A549 (cell line): ENCODE data around the gene DLG1. TPM values are rescaled to one million over a fixed set of nuclear protein-coding genes. Genes with fewer than 3 reads are reported as not detected.
A peak's percentile ranks its signal among the peaks of the same experiment; 100 is the strongest.

Source experiments
- ATAC-seq, 2 experiments: fragments of 200-7000 bp in 1 of 2; fragments of >200 bp in 1 of 2; cut with Nextera tagmentation in 1 of 2; cut with Tn5 transposase in 1 of 2; 3 replicates each; pipeline versions ENCODE4 v1.8.0 to v1.9.1; 2018 to 2020; ENCODE audit warnings: mild to moderate bottlenecking in 1 of 2, moderate library complexity in 1 of 2
- CTCF ChIA-PET: fragments of 300-600 bp; sonication (Branson Sonifier 250); formaldehyde crosslinking; extraction: SDS; loops from one replicate; lab custom pipeline; 2021; ENCODE audit warnings: antibody characterized with exemption, inconsistent platforms; lab: Yijun Ruan, JAX
- POLR2A ChIA-PET: fragments of 350-600 bp; formaldehyde crosslinking; extraction: SDS; loops from one replicate; lab custom pipeline; 2021; ENCODE audit warnings: antibody characterized with exemption, inconsistent platforms; lab: Yijun Ruan, JAX
- DNase-seq, 2 experiments: peaks; one replicate each; pipeline versions ENCODE4 v3.0.0 to v3.0.0-alpha.2; 2011 to 2016; ENCODE audit warnings: low read depth in 1 of 2, low spot score in 1 of 2
- FAIRE-seq: peaks from 2 replicates; lab custom pipeline; 2011; peaks lifted over from hg19 to GRCh38; lab: Jason Lieb, UNC
- H3K27ac ChIP-seq, 2 experiments: fragments of >200 bp; sonication (Bioruptor Twin); formaldehyde crosslinking; 3 replicates each; pipeline ENCODE4 v1.5.1; 2016 to 2017
- H3K4me1 ChIP-seq: fragments of >200 bp; sonication (Bioruptor Twin); formaldehyde crosslinking; 3 replicates; pipeline ENCODE4 v1.6.1; 2016
- H3K4me2 ChIP-seq: fragments of >200 bp; sonication (Bioruptor Twin); formaldehyde crosslinking; 3 replicates; pipeline ENCODE4 v1.6.1; 2016
- H3K4me3 ChIP-seq: fragments of >200 bp; sonication (Bioruptor Twin); formaldehyde crosslinking; 3 replicates; pipeline ENCODE4 v1.5.1; 2016
- H3K9me3 ChIP-seq: fragments of >200 bp; sonication (Bioruptor Twin); formaldehyde crosslinking; 3 replicates; pipeline ENCODE4 v1.6.1; 2016
- BHLHE40 ChIP-seq: IDR thresholded peaks from 2 replicates; pipeline ENCODE4 v1.6.1; 2012; ENCODE audit warnings: low read depth, low read length, inconsistent platforms
- CEBPB ChIP-seq, 2 experiments: fragments of >200 bp in 1 of 2; sonication (Bioruptor Twin) in 1 of 2; formaldehyde crosslinking in 1 of 2; IDR thresholded peaks; 2 replicates each; pipeline ENCODE4 v1.6.1; 2012 to 2016
- CHD2 ChIP-seq: fragments of 150-350 bp; IDR thresholded peaks from 2 replicates; pipeline ENCODE4 v1.6.1; 2014; ENCODE audit warnings: low read length; ENCODE audit not compliant: partially characterized antibody
- CHD4 ChIP-seq: fragments of 200-600 bp; sonication (generic); IDR thresholded peaks from 2 replicates; pipeline ENCODE4 v1.6.1; 2016; ENCODE audit warnings: antibody characterized with exemption, mild to moderate bottlenecking, borderline replicate concordance
- EHF ChIP-seq: fragments of 250-450 bp; sonication (Bioruptor Pico); IDR thresholded peaks from 2 replicates; pipeline ENCODE4 v1.5.0; 2020; ENCODE audit warnings: mild to moderate bottlenecking
- ESRRA ChIP-seq: fragments of 150-350 bp; IDR thresholded peaks from 2 replicates; pipeline ENCODE4 v1.6.1; 2014; ENCODE audit warnings: mild to moderate bottlenecking, low read length, borderline replicate concordance
- FOSL2 ChIP-seq, 2 experiments: fragments of 450-650 bp in 1 of 2; fragments of >200 bp in 1 of 2; sonication (Bioruptor Twin) in 1 of 2; formaldehyde crosslinking; IDR thresholded peaks; 2 replicates each; pipeline versions ENCODE4 v1.5.0 to v1.6.1; 2016 to 2020; ENCODE audit warnings: mild to moderate bottlenecking in 1 of 2, moderate library complexity in 1 of 2
- FOXS1 ChIP-seq: fragments of 250-450 bp; sonication (Bioruptor Pico); IDR thresholded peaks from 2 replicates; pipeline ENCODE4 v1.5.0; 2020; ENCODE audit warnings: mild to moderate bottlenecking, moderate library complexity
- HEYL ChIP-seq: fragments of 250-450 bp; sonication (Bioruptor Pico); IDR thresholded peaks from 2 replicates; pipeline ENCODE4 v1.8.0; 2021; ENCODE audit warnings: mild to moderate bottlenecking, moderate library complexity
- HOXB13 ChIP-seq: fragments of 250-450 bp; sonication (Bioruptor Pico); IDR thresholded peaks from 2 replicates; pipeline ENCODE4 v1.5.0; 2020; ENCODE audit warnings: low read depth, mild to moderate bottlenecking, moderate library complexity
- HOXB5 ChIP-seq: fragments of 250-450 bp; sonication (Bioruptor Pico); IDR thresholded peaks from 2 replicates; pipeline ENCODE4 v1.5.0; 2020; ENCODE audit warnings: mild to moderate bottlenecking, moderate library complexity
- JUN ChIP-seq, 2 experiments: fragments of >200 bp; sonication (Bioruptor Twin); formaldehyde crosslinking; IDR thresholded peaks; 2 replicates in 1 of 2; 3 replicates in 1 of 2; pipeline ENCODE4 v1.6.1; 2016 to 2017
- KDM5A ChIP-seq: fragments of 200-600 bp; sonication (generic); IDR thresholded peaks from 2 replicates; pipeline ENCODE4 v1.6.1; 2016; ENCODE audit warnings: antibody characterized with exemption, mild to moderate bottlenecking
- MYC ChIP-seq: IDR thresholded peaks from 2 replicates; pipeline ENCODE4 v1.6.1; 2012; ENCODE audit warnings: mild to moderate bottlenecking, inconsistent platforms, low read length, improper control_type of control experiment, borderline replicate concordance
- NFE2L2 ChIP-seq: fragments of 150-350 bp; conservative IDR thresholded peaks from 2 replicates; pipeline ENCODE4 v1.6.1; 2014; ENCODE audit warnings: low read length
- PHF8 ChIP-seq: fragments of 200-600 bp; sonication (generic); IDR thresholded peaks from 2 replicates; pipeline ENCODE4 v1.6.1; 2016; ENCODE audit warnings: low read depth, mild to moderate bottlenecking, antibody characterized with exemption, moderate library complexity, borderline replicate concordance
- POLR2AphosphoS2 ChIP-seq: conservative IDR thresholded peaks from 2 replicates; pipeline ENCODE4 v1.6.1; 2012; ENCODE audit warnings: low read length, improper control_type of control experiment, inconsistent platforms
- SMC3 ChIP-seq: fragments of >200 bp; sonication (Bioruptor Twin); formaldehyde crosslinking; IDR thresholded peaks from 3 replicates; pipeline ENCODE4 v1.6.1; 2018; ENCODE audit warnings: inconsistent platforms
- TFCP2L1 ChIP-seq: fragments of 250-450 bp; sonication (Bioruptor Pico); IDR thresholded peaks from 2 replicates; pipeline ENCODE4 v1.5.0; 2021; ENCODE audit warnings: mild to moderate bottlenecking
- ZC3H11A ChIP-seq: fragments of 450-650 bp; IDR thresholded peaks from 2 replicates; pipeline ENCODE4 v1.6.1; 2014; ENCODE audit warnings: antibody characterized with exemption, mild to moderate bottlenecking
- ZNF302 ChIP-seq: fragments of 250-450 bp; sonication (Bioruptor Pico); IDR thresholded peaks from 2 replicates; pipeline ENCODE4 v1.9.0; 2021; ENCODE audit warnings: inconsistent platforms, mild to moderate bottlenecking, moderate library complexity
- WGBS: methylation state at CpG from one replicate; pipeline ENCODE4 v1.1.6; 2017; ENCODE audit errors: missing lambda C conversion rate; 5-methylcytosine and 5-hydroxymethylcytosine counted together
- polyA plus RNA-seq, 4 experiments: library from polyadenylated mRNA; depleted of rRNA in 3 of 4; stranded (reverse); fragments of >200 nt; fragmentation: RNase III in 1 of 4; extraction: RNeasy Plus Mini Kit Qiagen cat#74134 plus additional on column Dnase treatment in 1 of 4; gene quantifications; 2 replicates in 3 of 4; 3 replicates in 1 of 4; pipeline ENCODE4 v1.2.3, GENCODE V29; 2011 to 2017
- TF ChIP-seq, protein P1 (sequence below): IDR thresholded peaks from 2 replicates; pipeline ENCODE4 v1.6.1; 2012
- TF ChIP-seq, protein P2 (sequence below): fragments of >200 bp; sonication (Bioruptor Twin); formaldehyde crosslinking; IDR thresholded peaks from 2 replicates; pipeline ENCODE4 v1.6.1; 2016
- TF ChIP-seq, protein P3 (sequence below): IDR thresholded peaks from 2 replicates; pipeline ENCODE4 v1.6.1; 2012; ENCODE audit warnings: low read depth, borderline replicate concordance
- TF ChIP-seq, protein P4 (sequence below): fragments of 200-600 bp; sonication (generic); IDR thresholded peaks from 2 replicates; pipeline ENCODE4 v1.6.1; 2016; ENCODE audit warnings: antibody characterized with exemption, mild to moderate bottlenecking, moderate library complexity
- TF ChIP-seq, protein P5 (sequence below): fragments of 150-350 bp; IDR thresholded peaks from 2 replicates; pipeline ENCODE4 v1.6.1; 2014; ENCODE audit warnings: low read depth, mild to moderate bottlenecking, low read length
- TF ChIP-seq, protein P6 (sequence below): IDR thresholded peaks from 2 replicates; pipeline ENCODE4 v1.6.1; 2012

DLG1 gene
- polyA plus RNA-seq, 2 of the 4 experiments (the other 2 are of a cell fraction), result 27.0 to 33.9 TPM

DNA sequence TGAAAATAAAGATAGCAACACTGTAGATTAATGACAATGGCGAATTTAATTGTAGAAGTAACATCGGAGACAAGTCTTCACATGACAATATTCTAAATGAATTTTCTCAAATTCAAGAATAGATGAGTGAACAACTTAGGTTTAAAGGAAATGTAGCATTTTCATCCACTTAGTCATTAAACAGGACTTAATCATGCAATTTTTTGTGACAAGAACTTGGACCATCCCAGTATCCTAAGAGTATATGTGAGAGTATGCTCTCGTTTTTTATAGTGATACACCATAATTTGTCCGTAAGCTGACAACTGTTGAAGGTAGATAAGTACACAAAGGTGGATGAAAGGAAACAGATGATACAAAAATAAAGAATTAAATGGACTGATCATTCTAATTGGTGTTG, 81.5 kb downstream of the DLG1 start:
- 87% methylated on average over 4 of the region's 4 CpGs for WGBS
- H3K4me1 ChIP-seq, result peaks cover 46% of the 10 kb centered on the region
- ATAC-seq, result no peak
- CTCF ChIA-PET, result no interaction called here
- H3K4me3 ChIP-seq, result no peak overlapping the region
- FAIRE-seq, result no peak
- no peaks in the 10 kb centered on the region for H3K9me3 ChIP-seq
- POLR2A ChIA-PET, result no interaction called here
- DNase-seq, result no peak
- peak overlapping the region; percentile 66 to 85; a peak in 4 of 6 replicates for H3K27ac ChIP-seq
- peak overlapping the region; percentile 86 for H3K4me2 ChIP-seq
- no peak for TF ChIP-seq BHLHE40
- no peak for TF ChIP-seq CEBPB (IDR thresholded peaks at IDR 0.05)
- TF ChIP-seq MYC, result no peak
- TF ChIP-seq, protein P1, sequence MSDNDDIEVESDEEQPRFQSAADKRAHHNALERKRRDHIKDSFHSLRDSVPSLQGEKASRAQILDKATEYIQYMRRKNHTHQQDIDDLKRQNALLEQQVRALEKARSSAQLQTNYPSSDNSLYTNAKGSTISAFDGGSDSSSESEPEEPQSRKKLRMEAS, result no peak
- TF ChIP-seq SMC3, result no peak
- TF ChIP-seq NFE2L2, result no peak
- TF ChIP-seq HOXB5 (CRISPR knock-in tag), result no peak
- TF ChIP-seq CHD2, result no peak
- TF ChIP-seq, protein P2, sequence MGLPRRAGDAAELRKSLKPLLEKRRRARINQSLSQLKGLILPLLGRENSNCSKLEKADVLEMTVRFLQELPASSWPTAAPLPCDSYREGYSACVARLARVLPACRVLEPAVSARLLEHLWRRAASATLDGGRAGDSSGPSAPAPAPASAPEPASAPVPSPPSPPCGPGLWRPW, result no peak
- TF ChIP-seq KDM5A, result no peak
- TF ChIP-seq CHD4, result no peak
- TF ChIP-seq, protein P3, sequence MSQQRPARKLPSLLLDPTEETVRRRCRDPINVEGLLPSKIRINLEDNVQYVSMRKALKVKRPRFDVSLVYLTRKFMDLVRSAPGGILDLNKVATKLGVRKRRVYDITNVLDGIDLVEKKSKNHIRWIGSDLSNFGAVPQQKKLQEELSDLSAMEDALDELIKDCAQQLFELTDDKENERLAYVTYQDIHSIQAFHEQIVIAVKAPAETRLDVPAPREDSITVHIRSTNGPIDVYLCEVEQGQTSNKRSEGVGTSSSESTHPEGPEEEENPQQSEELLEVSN, result no peak
- TF ChIP-seq ZNF302, result no peak
- TF ChIP-seq EHF (CRISPR knock-in tag), result no peak

DNA sequence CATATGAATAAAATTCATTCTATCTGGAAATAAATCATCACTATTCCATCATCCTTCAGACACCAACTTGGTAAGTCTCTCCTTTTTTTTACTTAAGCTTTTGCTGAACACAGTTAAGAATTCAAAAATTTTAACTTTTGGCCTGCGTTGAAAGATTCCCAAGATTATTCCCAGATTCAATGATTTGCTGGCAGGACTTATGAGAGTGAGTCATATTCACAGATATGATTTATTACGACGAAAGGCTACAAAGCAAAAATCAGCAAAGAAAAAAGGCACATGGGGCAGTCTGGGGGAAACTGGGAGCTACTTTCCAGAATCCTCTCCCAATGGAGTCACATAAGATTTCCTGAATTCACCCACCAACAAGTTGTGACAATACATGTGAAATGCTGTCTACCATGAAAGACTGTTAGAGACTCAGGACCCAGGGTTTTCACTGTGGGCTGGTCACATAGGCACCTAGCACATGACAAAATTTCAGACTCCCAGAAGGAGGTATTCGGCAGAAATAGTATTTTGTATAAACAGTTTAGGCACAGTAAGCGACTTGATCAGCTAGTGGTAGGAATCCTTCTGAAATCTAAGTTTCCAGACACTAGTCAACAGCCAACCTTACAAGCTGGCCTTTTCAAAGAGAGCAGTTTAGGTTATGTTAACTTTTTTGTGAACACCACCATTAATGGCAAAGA, 82.1 kb downstream of the DLG1 start:
- FAIRE-seq (no peak), ATAC-seq (peak; percentile 54 to 66; a peak in 5 of 6 replicates), DNase-seq (peak in 1 of 2 experiments; percentile 17)
- Histone ChIP-seq H3K4me3 (no peak overlapping the region), H3K4me2 (peak overlapping the region; percentile 86), H3K27ac (peak overlapping the region; percentile 66 to 85), H3K9me3 (no peaks in the 10 kb centered on the region), H3K4me1 (peaks cover 40% of the 10 kb centered on the region)
- POLR2A ChIA-PET, result no interaction called here
- CTCF ChIA-PET, result interaction anchor here (0.7 kb wide), 1 partner anchor 142 kb away, joined by 3 read pairs; no protein-coding TSS in a partner anchor
- 17% methylated on average over 5 of the region's 5 CpGs for WGBS
- TF ChIP-seq FOSL2 (IDR thresholded peaks at IDR 0.05) (no peak), FOSL2 (CRISPR knock-in tag; IDR thresholded peaks at IDR 0.05) (peak; percentile 43), HOXB13 (CRISPR knock-in tag) (no peak), POLR2AphosphoS2 (no peak)

DNA sequence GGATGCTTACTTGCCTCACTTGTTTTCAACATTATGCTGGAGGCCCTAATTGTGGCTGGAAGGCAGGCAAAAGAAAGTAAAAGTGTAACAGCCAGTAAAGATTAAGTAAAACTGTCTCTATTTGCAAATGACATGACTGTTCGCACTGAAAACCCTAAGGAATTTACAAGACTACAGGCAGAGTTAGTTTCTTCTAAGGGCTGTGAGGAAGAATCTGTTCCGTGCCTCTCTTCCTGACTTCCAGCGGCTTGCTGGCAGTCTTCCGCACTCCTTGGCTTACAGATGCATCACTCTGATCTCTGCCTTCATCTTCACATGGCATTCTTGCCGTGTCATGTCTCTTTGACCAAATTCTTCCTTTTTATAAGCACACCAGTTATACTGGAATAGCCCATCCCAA, 86.1 kb downstream of the DLG1 start:
- no peak for TF ChIP-seq PHF8
- no peak for TF ChIP-seq ZNF302
- TF ChIP-seq JUN (IDR thresholded peaks at IDR 0.05), result no peak
- no peak for TF ChIP-seq CEBPB (IDR thresholded peaks at IDR 0.05)
- TF ChIP-seq SMC3, result no peak
- TF ChIP-seq, protein P4, sequence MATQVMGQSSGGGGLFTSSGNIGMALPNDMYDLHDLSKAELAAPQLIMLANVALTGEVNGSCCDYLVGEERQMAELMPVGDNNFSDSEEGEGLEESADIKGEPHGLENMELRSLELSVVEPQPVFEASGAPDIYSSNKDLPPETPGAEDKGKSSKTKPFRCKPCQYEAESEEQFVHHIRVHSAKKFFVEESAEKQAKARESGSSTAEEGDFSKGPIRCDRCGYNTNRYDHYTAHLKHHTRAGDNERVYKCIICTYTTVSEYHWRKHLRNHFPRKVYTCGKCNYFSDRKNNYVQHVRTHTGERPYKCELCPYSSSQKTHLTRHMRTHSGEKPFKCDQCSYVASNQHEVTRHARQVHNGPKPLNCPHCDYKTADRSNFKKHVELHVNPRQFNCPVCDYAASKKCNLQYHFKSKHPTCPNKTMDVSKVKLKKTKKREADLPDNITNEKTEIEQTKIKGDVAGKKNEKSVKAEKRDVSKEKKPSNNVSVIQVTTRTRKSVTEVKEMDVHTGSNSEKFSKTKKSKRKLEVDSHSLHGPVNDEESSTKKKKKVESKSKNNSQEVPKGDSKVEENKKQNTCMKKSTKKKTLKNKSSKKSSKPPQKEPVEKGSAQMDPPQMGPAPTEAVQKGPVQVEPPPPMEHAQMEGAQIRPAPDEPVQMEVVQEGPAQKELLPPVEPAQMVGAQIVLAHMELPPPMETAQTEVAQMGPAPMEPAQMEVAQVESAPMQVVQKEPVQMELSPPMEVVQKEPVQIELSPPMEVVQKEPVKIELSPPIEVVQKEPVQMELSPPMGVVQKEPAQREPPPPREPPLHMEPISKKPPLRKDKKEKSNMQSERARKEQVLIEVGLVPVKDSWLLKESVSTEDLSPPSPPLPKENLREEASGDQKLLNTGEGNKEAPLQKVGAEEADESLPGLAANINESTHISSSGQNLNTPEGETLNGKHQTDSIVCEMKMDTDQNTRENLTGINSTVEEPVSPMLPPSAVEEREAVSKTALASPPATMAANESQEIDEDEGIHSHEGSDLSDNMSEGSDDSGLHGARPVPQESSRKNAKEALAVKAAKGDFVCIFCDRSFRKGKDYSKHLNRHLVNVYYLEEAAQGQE, result no peak
- TF ChIP-seq, protein P5, sequence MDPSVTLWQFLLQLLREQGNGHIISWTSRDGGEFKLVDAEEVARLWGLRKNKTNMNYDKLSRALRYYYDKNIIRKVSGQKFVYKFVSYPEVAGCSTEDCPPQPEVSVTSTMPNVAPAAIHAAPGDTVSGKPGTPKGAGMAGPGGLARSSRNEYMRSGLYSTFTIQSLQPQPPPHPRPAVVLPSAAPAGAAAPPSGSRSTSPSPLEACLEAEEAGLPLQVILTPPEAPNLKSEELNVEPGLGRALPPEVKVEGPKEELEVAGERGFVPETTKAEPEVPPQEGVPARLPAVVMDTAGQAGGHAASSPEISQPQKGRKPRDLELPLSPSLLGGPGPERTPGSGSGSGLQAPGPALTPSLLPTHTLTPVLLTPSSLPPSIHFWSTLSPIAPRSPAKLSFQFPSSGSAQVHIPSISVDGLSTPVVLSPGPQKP, result no peak
- TF ChIP-seq HEYL (CRISPR knock-in tag), result no peak
- TF ChIP-seq TFCP2L1 (CRISPR knock-in tag), result no peak
- no peak for TF ChIP-seq FOXS1
- TF ChIP-seq ZC3H11A, result no peak
- TF ChIP-seq ESRRA, result no peak
- TF ChIP-seq, protein P6, sequence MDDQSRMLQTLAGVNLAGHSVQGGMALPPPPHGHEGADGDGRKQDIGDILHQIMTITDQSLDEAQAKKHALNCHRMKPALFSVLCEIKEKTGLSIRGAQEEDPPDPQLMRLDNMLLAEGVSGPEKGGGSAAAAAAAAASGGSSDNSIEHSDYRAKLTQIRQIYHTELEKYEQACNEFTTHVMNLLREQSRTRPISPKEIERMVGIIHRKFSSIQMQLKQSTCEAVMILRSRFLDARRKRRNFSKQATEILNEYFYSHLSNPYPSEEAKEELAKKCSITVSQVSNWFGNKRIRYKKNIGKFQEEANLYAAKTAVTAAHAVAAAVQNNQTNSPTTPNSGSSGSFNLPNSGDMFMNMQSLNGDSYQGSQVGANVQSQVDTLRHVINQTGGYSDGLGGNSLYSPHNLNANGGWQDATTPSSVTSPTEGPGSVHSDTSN, result no peak
- no peak for TF ChIP-seq CHD4
- ChIA-PET CTCF (interaction anchor here (1.5 kb wide), 1 partner anchor 13 kb away, joined by 5 read pairs; no protein-coding TSS in a partner anchor), POLR2A (no interaction called here)
- no peak for DNase-seq
- Histone ChIP-seq H3K27ac (no peak overlapping the region), H3K9me3 (no peaks in the 10 kb centered on the region), H3K4me1 (peaks cover 47% of the 10 kb centered on the region), H3K4me3 (no peak overlapping the region), H3K4me2 (no peak overlapping the region)
- no peak for ATAC-seq
- no peak for FAIRE-seq
- 90% methylated on average over 5 of the region's 5 CpGs for WGBS
